GM19372 (cell line): ENCODE results near the gene DAP3.
"Not testable (repeated sequence)": the region's sequence is repeated elsewhere in the genome, so short reads cannot be mapped to it uniquely, and the experiment has no call there.

Source experiments
- ATAC-seq: cut with Tn5 transposase; IDR thresholded peaks from one replicate; pipeline ENCODE4 v1.9.1; 2021; ENCODE audit warnings: mild to moderate bottlenecking, low read depth, moderate library complexity; ENCODE audit not compliant: unreplicated experiment

The DAP3 gene

GRCh38 chr1:155680531-155680930 is 8.4 kb upstream of the DAP3 start:
- no peak for ATAC-seq

GRCh38 chr1:155681776-155682175 is 7.1 kb upstream of the DAP3 start:
- no peak for ATAC-seq

GRCh38 chr1:155687705-155688323 is 1.1 kb upstream of the DAP3 start:
- not testable (repeated sequence) for ATAC-seq

GRCh38 chr1:155688324-155689080 is 389 bp upstream of the DAP3 start, which contains the start of gene YY1AP1:
Gene YY1AP1, minus strand, starts transcription at chr1:155688774. Its CDS starts 8,338 bp downstream, at chr1:155680436.
- ATAC-seq = peak; percentile 77

- no peak for ATAC-seq
Measured at GRCh38 chr1:155691992-155692528, 3.2 kb downstream of the DAP3 start.

GRCh38 chr1:155694167-155694566 is 5.3 kb downstream of the DAP3 start:
- ATAC-seq = no peak

GRCh38 chr1:155695072-155695471 is 6.2 kb downstream of the DAP3 start:
- ATAC-seq = no peak

GRCh38 chr1:155695608-155696007 is 6.7 kb downstream of the DAP3 start:
- no peak for ATAC-seq

- no peak for ATAC-seq
Measured at GRCh38 chr1:155696524-155696923, 7.6 kb downstream of the DAP3 start.

- ATAC-seq = no peak
Measured at GRCh38 chr1:155697046-155697445, 8.2 kb downstream of the DAP3 start.

- not testable (repeated sequence) for ATAC-seq
Measured at GRCh38 chr1:155697616-155698015, 8.7 kb downstream of the DAP3 start.

- no peak for ATAC-seq
Measured at GRCh38 chr1:155698382-155699038, 9.6 kb downstream of the DAP3 start.

GRCh38 chr1:155699062-155699461 is 10.2 kb downstream of the DAP3 start:
- ATAC-seq = not testable (repeated sequence)

GRCh38 chr1:155701675-155702074 is 12.8 kb downstream of the DAP3 start:
- ATAC-seq = not testable (repeated sequence)

- ATAC-seq = no peak
Measured at GRCh38 chr1:155703216-155703615, 14.3 kb downstream of the DAP3 start.

GRCh38 chr1:155704414-155704813 is 15.5 kb downstream of the DAP3 start:
- not testable (repeated sequence) for ATAC-seq

GRCh38 chr1:155706139-155706538 is 17.2 kb downstream of the DAP3 start:
- ATAC-seq = no peak

GRCh38 chr1:155709391-155709790 is 20.5 kb downstream of the DAP3 start:
- ATAC-seq = no peak

- not testable (repeated sequence) for ATAC-seq
Measured at GRCh38 chr1:155711457-155711856, 22.6 kb downstream of the DAP3 start.

GRCh38 chr1:155712636-155713035 is 23.7 kb downstream of the DAP3 start:
- not testable (repeated sequence) for ATAC-seq

GRCh38 chr1:155713075-155713474 is 24.2 kb downstream of the DAP3 start:
- no peak for ATAC-seq
